NCI-H1694 treated with DMSO at 0.1 percent for 48 hours (cell line): Measurements from ENCODE around the gene POLD2.

ENCODE experiments used
- DNase-seq: peaks from one replicate; lab custom pipeline; 2025; lab: John Stamatoyannopoulos, UW

Gene POLD2

DNA sequence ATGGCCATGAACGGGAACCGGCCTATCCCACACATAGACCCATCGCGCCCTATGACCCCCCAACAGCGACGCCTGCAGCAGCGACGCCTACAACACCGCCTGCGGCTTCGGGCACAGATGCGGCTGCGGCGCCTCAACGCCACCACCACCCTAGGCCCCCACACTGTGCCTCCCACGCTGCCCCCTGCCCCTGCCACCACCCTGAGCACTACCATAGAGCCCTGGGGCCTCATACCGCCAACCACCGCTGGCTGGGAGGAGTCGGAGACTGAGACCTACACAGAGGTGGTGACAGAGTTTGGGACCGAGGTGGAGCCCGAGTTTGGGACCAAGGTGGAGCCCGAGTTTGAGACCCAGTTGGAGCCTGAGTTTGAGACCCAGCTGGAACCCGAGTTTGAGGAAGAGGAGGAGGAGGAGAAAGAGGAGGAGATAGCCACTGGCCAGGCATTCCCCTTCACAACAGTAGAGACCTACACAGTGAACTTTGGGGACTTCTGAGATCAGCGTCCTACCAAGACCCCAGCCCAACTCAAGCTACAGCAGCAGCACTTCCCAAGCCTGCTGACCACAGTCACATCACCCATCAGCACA lies 9.5 kb downstream of the POLD2 start:
- no peak for DNase-seq

DNA sequence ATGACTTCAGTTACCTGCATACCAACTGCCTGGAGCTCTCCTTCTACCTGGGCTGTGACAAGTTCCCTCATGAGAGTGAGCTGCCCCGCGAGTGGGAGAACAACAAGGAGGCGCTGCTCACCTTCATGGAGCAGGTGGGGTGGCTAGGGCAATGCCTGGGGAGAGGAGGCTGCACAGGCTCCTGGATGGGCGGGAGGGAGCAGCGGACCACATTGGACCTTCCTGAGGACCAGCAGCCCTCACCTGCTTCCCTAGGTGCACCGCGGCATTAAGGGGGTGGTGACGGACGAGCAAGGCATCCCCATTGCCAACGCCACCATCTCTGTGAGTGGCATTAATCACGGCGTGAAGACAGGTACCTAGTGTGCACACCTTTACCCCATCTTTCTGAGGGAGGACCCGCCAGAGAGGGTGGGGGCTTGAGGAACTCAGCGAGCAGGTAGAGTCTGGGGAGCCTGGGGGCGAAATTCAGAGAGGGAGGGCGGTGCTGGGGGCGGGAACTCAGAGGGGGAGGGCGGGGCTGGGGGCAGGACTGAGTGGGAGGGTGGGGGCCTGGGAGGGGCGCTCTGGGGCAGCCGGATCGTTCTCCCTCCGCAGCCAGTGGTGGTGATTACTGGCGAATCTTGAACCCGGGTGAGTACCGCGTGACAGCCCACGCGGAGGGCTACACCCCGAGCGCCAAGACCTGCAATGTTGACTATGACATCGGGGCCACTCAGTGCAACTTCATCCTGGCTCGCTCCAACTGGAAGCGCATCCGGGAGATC lies 10.2 kb downstream of the POLD2 start:
- DNase-seq, result no peak

DNA sequence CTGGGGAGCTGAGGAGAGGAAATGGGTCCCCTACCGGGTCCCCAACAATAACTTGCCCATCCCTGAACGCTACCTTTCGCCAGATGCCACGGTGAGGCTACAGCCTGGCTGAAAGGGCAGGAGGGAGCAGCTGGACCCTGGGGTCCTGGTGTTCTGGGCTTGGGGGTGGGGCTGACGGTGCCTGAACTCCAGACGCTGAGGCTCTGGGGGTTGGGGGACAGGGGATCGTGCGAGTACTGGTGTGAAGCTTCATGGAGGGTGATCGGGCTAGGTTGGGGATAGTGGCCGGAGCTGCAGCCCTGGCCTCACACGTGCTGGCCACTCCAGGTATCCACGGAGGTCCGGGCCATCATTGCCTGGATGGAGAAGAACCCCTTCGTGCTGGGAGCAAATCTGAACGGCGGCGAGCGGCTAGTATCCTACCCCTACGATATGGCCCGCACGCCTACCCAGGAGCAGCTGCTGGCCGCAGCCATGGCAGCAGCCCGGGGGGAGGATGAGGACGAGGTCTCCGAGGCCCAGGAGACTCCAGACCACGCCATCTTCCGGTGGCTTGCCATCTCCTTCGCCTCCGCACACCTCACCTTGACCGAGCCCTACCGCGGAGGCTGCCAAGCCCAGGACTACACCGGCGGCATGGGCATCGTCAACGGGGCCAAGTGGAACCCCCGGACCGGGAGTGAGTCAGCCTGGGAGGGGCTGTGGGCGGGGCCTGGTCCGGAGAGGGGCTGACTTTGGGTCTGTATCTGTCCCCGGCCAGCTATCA lies 10.9 kb downstream of the POLD2 start:
- no peak for DNase-seq

DNA sequence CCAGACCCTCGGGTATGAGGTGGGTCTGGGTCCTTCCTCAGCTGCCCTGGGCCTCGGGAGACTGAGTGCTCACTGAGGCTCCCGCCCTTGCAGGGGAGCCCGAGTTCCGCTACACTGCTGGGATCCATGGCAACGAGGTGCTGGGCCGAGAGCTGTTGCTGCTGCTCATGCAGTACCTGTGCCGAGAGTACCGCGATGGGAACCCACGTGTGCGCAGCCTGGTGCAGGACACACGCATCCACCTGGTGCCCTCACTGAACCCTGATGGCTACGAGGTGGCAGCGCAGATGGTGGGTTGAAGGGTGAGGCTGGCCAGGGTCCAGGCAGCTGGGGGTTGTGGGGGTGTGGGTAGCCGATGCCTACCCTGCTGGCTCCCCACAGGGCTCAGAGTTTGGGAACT lies 11.6 kb downstream of the POLD2 start:
- no peak for DNase-seq

DNA sequence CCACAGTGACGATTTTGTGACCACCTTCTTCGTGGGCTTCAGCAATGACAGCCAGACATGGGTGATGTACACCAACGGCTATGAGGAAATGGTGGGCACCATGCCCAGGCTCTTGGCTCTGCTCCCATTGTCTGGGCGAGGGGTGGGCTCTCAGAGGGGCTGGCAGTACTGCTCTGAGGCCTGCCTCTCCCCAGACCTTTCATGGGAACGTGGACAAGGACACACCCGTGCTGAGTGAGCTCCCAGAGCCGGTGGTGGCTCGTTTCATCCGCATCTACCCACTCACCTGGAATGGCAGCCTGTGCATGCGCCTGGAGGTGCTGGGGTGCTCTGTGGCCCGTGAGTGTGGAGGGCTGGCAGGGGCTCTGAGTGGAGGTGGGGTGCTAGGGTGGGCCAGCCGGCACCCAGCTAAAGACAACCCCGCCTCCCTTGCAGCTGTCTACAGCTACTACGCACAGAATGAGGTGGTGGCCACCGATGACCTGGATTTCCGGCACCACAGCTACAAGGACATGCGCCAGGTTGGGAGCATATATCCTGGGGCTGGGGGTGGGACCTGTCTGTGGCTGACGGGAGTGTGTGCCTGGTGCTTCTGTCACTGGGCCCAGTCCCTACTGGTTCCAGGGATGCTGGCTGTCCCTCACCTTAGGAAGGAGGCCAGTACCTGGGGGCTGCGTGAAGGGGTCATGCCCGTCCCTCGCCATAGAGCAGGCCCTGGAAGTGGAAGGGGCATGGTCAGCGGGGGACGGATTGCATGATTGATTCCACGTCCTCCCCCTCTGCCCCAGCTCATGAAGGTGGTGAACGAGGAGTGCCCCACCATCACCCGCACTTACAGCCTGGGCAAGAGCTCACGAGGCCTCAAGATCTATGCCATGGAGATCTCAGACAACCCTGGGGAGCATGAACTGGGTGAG lies 12.4 kb downstream of the POLD2 start:
- DNase-seq, result peak; percentile 35

DNA sequence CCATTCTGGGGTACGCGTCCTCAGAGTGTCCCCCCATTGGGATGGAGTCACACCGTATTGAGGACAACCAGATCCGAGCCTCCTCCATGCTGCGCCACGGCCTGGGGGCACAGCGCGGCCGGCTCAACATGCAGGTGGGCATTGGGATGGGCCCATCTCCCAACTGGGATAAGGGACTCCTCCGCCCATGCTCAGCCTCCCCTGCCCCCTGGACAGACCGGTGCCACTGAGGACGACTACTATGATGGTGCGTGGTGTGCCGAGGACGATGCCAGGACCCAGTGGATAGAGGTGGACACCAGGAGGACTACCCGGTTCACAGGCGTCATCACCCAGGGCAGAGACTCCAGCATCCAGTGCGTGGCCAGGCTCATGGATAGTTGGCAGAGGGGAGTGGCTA lies 13.4 kb downstream of the POLD2 start:
- DNase-seq, result no peak

DNA sequence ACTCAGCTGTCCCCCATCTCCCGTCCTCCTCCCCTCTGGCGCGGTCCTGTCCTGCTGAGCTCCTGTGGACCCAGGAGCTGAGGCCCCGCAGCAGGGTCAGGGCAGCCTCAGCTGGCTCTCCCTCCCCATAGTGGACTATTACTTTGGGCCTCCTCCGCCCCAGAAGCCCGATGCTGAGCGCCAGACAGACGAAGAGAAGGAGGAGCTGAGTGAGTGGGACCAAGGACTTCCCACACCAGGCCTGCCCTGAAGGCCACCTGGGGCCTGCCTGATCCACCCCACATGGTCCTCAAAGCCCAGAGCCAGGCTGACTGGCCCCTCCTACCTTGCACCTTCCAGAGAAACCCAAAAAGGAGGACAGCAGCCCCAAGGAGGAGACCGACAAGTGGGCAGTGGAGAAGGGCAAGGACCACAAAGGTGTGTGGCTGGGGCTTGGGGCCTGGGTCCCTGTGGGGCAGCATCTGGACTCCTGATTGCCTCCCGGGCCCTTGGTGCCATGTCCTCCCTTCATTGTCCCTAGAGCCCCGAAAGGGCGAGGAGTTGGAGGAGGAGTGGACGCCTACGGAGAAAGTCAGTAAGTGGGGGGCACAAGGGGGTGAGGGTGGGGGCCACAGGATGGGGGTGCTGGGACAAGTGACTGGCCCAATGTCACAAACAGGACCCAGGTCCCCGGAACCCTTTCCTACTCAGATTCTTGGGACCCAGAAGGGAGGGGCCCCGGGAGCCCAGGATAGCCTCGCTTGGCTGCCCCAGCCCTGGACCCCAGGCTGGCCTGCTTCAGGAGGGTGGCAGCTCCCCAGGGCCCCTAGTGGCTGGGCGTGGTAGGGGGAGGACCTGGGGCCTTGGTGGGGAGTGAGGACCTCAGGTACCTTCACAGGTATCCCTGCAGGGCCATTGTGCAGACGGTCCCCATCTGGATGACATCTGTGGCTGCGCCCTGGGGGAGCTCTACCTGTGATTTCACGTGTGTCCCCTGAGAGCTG lies 14.3 kb downstream of the POLD2 start:
- DNase-seq, result no peak

DNA sequence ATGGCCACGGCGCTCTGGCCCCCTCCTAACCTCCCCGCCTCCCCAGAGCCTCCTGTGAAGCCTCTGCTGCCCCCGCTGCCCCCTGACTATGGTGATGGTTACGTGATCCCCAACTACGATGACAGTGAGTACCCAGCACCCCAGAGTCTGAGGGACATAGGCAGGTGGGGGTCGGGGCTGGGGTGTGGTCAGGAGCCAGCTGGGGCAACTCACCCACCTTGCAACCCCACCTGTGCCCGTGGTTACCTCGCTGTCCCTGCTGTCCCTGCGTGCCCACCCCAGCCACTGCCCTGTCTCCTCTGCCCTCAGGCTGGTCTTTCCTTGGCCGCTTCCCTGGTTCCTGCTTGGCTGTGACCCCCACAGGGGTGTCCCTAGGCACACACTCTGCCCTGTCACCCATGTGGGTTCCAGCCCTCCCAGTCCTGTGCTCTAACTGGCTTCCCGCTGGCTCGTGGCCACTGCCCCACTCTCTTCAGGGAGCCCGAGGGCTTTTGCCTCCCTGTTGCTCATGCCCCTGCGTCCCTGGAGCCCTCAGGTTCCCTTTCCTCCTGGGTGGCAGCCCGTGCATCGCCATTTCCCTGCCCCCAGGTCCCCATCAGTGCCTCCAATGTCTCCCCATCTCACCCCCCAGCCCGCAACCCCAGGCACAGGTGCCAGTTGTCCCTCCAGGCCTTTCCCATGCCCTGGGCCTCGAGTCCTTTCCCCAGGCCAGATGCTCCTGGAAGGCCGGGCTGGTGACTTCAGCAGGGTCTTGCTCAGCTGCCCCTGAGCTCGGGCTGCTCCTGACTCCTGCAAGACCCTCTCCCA lies 15.2 kb downstream of the POLD2 start:
- no peak for DNase-seq

DNA sequence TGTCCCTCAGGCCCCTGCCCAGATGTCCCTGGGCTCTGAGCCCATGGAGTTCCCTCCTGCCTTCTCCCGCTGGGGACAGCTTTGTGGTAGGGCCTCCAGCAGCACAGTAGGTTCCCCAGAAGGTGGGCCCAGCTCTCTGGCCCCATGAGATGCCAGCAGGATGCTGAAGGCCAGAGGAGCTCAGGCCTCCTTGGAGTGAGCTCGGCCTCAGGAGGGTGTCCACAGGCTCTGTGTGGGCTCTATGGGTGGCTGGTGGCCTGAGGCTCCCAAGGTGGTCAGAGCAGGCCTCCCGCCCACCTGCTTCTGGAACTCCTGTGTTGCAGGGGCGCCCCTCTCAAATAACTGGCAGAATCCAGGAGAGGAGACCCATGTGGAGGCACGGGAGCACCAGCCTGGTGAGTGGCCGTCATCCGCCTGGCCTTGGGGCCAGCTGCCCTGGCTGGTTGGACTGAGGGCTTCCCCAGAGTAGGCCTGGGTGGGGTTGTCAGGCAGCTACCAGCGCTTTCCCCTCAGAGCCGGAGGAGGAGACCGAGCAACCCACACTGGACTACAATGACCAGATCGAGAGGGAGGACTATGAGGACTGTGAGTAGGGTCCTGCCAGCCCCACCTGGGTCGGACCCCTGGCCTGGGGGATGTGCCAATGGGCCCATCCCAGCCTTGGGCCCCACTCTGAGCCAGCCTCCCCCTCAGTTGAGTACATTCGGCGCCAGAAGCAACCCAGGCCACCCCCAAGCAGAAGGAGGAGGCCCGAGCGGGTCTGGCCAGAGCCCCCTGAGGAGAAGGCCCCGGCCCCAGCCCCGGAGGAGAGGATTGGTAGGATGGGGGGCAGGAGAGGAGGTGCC lies 16.0 kb downstream of the POLD2 start:
- DNase-seq, result no peak

DNA sequence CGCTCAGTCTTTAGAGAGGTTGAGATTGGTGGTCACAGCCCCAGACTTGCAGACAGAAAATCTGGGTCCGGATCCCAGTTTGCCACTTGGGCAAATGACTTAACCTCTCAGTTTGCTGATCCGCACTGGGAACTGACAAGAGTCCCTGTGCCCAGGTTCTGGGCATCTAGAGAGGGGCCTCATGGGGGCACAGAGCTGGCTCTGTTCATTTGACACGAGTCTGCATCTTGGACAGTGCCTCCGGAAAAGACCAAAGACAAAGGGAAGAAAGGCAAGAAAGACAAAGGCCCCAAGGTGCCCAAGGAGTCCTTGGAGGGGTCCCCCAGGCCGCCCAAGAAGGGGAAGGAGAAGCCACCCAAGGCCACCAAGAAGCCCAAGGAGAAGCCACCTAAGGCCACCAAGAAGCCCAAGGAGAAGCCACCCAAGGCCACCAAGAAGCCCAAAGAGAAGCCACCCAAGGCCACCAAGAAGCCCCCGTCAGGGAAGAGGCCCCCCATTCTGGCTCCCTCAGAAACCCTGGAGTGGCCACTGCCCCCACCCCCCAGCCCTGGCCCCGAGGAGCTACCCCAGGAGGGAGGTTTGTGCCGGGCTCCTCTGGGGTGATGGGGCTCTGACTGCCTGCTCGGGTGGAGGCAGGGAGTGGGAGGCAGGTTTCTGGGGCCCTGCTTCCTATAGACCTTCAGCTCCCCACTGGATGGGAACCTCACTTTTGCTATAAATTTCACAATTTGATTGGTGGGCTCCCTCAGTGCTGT lies 16.9 kb downstream of the POLD2 start:
- no peak for DNase-seq

DNA sequence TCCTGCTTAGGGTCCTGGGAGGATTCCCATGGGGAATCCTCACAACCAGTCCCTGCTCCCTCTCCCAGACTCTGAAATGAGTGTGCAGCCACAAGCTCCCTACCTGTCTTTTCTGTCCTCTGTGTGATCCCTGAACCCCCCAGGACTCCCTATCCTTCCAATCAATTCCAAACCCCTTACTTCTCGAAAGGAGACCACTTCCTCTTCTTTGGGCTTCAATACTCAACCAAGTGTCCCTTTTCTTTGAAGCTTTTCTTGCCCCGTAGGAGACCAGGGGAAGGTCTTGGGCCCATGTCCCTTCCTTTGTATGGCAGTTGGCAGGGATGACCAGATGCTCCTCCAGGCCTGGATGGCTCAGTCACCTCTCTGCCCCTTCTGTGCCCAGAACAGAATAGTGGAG lies 17.5 kb downstream of the POLD2 start:
- no peak for DNase-seq

DNA sequence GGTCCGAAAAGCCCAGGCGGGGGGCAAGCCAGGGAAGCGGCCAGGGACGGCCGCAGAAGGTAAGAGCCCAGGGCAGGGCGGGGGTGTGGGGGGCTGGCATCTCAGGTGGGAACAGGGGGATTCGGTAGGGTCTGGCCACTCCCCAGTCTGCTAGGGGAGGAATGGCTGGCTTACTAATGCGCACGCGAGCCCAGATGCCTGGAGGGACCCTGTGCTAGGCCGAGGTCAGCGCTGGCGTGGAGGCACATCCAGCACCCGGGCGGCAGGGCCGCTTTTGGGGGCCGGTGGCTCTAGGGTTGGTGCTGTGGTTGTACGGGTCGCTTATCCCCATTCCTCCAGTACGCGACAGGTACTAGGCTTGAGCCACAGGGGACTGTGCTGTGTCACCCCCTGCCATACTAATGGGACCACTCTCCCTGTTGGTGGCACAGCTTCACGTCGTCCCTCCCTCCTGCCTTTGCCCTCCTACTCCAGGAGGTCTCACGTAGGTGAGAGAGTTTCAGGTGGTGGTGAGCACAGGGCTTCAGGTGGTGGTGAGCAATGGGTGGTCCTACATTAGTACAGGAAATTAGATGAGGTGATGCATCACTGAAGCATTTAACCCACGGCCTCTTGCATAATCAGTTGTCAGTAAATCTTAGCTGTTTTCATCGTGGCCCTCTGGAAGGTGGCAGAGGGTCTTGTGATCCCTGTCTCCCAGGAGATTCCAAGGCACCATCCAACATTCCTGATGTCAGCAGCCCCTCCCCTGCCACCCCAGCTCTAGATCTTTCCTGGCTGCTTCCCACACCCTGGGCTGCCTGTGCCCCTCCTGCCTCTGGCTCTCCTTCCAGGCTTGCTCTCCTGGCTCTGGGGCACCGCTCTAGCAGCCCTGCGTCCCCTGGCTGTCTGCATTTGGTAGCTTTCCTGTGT lies 18.2 kb downstream of the POLD2 start:
- DNase-seq, result no peak

DNA sequence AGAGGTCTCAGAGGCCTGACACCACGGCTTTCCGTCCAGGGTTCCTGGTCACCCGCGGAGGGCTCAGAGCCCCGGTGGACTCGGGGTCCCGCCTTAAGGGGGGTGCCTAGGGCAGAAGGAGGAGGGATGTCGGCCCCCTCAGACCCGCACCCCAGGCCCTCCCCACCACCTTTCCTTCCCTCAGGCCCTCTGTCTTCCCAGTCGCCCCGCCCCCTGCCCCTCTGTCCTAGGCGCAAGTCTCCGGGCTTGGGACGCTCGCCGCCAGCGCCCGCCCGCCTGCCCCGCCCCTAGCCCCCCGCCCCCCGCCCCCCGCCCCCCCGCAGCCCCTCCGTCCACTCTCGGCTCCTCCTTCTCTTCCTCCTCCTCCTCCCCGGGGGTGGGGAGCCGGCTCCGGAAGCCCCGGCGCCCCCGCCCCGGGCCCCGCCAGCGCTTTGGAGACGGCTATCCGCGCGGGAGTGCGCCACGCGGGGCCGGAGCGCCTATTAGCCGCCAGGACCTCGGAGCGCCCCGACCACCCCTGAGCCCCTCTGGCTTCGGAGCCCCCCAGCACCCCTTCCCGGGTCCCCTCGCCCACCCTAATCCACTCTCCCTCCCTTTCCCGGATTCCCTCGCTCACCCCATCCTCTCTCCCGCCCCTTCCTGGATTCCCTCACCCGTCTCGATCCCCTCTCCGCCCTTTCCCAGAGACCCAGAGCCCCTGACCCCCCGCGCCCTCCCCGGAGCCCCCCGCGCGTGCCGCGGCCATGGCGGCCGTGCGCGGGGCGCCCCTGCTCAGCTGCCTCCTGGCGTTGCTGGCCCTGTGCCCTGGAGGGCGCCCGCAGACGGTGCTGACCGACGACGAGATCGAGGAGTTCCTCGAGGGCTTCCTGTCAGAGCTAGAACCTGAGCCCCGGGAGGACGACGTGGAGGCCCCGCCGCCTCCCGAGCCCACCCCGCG lies 19.2 kb downstream of the POLD2 start, which contains the start of gene AEBP1:
AEBP1 (plus strand) TSS at position 423 of the 937 bp plus-strand sequence; CDS start at position 744, 321 bp downstream.
- DNase-seq, result no peak

DNA sequence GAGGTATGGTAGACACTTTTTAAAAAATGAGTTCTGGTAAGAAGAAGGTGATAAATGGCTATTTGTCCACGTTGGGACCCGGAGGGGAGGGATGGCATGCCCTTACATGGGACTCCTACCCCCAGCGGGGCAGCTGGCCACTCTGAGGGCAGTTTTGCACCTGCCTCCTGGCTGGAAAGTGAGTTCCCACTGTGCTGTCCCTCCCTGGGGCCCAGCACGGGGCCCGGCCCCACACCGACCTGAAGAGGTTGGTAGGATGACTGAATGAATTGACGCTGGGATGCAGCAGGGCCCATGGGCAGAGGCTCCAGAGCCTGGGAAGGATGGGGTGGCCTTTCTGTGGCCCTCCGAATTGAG lies 19.8 kb downstream of the POLD2 start:
- DNase-seq, result no peak

DNA sequence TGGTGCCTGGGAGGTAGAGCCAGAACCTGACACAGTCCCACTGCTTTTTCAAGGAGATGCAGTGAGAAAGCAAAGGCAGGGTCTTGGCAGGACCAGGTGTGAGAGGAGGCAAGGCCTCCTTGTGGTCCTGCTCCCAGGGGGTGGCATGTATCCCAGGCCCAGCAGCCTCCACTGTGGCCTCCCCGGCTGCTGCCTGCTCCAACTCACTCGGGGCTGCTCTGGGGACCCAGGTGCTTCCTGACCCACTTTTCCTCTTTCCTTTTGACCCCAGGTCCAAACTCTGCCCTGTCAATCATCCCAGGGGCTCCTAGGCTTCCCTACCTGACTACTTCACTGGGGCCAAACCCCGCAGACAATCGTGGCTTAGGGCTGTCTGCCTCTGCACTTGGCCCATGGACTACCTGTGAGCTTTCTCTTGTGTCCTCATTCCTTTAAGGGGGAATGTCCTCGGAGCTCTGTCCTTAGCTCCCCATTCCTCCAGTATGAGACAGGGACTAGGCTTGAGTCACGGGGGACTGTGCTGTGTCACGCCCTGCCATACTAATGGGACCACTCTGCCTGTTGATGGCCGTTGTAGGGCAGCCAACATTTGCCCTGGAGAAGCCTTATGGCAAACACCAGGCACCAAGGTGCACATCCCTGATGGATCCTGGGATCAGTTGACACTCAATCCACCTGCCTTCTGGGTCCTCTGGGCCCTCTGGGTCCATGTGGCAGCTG lies 20.3 kb downstream of the POLD2 start:
- DNase-seq, result no peak
